DMS53 (cell line): ENCODE data around the gene FASN.
A peak's percentile ranks its signal among the peaks of the same experiment; 100 is the strongest.
"Not testable (repeated sequence)": the region's sequence is repeated elsewhere in the genome, so short reads cannot be mapped to it uniquely, and the experiment has no call there.

Experiments
- DNase-seq: peaks from one replicate; lab custom pipeline; 2025; lab: John Stamatoyannopoulos, UW

FASN gene

GRCh38 chr17:82041144-82041814 is 56.8 kb downstream of the FASN start:
- no peak for DNase-seq

DNA sequence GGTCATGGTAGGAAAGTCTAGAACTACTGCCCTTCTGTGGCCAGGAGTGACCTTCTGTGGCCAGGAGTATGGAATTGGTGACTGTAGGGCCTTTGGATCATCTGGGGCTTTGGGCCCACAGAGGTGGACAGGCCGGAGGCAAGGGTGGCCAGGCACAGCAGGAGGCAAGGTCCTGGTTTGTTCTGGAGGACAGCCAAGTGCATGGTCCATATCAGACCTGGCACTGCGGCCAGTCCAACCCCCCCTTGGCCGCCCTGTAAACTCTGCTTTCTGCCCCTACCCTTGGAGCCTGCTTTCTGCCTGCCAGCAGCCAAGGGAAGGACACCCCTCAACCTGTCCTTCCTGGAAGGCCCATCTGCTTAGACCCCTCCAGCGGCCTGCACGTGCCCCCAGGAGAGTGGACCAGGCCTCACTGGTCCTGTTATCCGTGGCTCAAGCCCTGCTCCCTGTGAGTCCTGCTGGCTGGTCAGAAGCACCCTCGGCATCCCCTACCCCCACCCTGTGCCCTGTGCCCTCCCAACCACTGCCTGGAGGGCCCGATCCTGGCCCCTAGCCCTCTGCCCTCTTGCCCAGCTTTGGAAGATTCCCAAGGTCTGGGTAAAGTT is 58.2 kb downstream of the FASN start:
- DNase-seq: no peak

DNA sequence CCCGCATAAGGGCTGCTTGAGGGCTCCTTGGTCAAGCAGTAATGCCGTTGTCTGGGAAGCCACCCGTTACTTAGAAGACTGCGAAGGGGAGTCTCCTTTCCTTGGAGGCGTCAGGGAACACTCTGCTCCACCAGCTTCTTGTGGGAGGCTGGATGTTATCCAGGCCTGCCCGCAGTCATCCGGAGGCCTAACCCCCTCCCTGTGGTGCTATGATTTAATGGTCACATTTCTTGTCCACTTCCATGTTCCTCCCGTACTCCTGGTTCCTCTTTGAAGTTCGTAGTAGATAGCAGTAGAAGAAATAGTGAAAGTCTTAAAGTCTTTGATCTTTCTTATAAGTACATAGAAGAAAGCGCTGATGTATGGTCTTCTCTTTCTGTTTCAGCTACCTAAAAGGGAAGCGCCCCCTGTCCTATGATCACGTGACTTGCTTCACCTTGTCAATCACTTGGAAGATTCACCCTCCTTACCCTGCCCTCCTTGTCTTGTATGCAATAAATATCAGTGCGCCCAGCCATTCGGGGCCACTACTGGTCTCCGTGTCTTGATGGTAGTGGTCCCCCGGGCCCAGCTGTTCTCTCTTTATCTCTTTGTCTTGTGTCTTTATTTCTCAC is 59.1 kb downstream of the FASN start:
- DNase-seq: not testable (repeated sequence)

- DNase-seq: peak; percentile 73
These were observed 60.2 kb downstream of the FASN start for GRCh38 chr17:82037889-82038195.

GRCh38 chr17:82037092-82037888 is 60.7 kb downstream of the FASN start, which contains the start of gene DCXR:
DCXR (minus strand) TSS chr17:82037697; CDS start chr17:82037682, 15 bp downstream.
- DNase-seq: peak; percentile 99

- peak; percentile 69 for DNase-seq
These were observed 61.4 kb downstream of the FASN start for GRCh38 chr17:82036634-82037091.

GRCh38 chr17:82035956-82036633 is 61.9 kb downstream of the FASN start:
- DNase-seq: no peak

DNA sequence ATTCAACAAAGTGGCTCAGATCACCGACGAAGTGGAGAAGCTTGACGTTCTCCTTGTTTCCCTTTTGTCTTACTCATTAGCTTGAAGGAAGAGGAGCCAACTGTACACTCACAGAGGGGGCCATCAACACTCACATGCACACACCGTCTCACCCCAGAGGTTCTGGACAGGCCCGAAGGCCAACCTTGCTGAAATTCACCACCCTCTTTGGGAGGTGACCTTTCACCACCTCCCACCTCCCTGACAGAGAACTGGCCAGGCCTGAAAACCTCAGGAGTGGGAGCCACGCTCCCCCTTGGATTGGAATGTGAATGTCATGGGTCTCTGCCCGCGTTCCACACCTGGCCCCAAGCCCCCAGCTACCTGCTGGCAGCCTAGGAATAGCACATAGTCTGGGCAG is 62.5 kb downstream of the FASN start:
- DNase-seq: no peak

- DNase-seq: no peak
These were observed 63.5 kb downstream of the FASN start for GRCh38 chr17:82034371-82035011.

GRCh38 chr17:82033359-82034085 is 64.5 kb downstream of the FASN start:
- DNase-seq: no peak

- DNase-seq: peak; percentile 90
These were observed 66.0 kb downstream of the FASN start for GRCh38 chr17:82031885-82032627.

GRCh38 chr17:82031303-82031884 is 66.6 kb downstream of the FASN start, which contains the start of gene RAC3:
RAC3 (plus strand) TSS chr17:82031678; CDS start chr17:82031762, 84 bp downstream.
- DNase-seq: peak; percentile 92

DNA sequence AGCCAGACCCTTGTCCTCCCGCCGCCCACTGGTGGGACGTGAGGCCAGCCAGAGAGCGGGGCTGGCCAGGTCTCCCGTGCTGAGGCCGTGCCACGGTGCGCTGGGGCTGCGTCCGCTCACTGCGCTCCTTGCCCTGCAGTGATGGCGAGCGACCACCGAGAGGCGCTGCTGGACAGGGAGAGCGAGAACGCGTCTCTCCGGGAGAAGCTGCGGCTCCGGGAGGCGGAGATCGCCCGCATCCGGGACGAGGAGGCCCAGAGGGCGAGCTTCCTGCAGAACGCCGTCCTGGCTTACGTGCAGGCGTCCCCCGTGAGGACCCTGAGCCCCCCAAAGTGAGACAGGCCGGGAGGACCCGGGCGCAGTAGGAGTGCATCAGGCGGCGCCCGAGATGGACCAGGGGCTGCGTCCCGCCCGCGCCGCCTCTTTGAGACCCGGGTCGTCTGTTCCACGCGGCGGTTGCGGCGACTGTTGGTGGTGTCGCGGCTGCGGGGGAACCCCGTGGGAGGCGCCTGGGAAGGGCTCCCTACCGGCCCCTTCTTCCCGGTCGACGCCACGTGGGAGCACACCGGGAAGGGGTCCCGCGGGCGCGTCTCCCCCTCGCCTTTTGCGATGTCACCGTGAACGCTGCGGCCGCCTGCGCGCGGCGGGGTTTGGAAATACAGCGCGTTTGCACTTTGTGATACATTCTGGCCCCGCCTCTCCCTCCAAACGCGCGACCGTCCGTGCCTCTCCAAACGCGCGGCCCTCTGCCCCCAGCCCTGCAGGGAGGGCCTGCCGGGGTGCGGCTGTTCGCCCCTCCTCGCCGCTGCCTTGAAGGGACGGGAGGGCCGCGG is 67.3 kb downstream of the FASN start:
- peak; percentile 97 for DNase-seq

GRCh38 chr17:82029990-82030469 is 68.0 kb downstream of the FASN start:
- DNase-seq: peak; percentile 76

- no peak for DNase-seq
These were observed 68.6 kb downstream of the FASN start for GRCh38 chr17:82029391-82029790.

- DNase-seq: no peak
These were observed 69.1 kb downstream of the FASN start for GRCh38 chr17:82028966-82029365.
